ENCODE data around the gene MTF1. TPM values are rescaled to one million over a fixed set of nuclear protein-coding genes. Genes with fewer than 3 reads are reported as not detected.
A peak's percentile ranks its signal among the peaks of the same experiment; 100 is the strongest.

Gene MTF1
- total and polyA plus RNA-seq, 2 experiments from 2014 or later = 2.1 to 14.4 TPM

DNA sequence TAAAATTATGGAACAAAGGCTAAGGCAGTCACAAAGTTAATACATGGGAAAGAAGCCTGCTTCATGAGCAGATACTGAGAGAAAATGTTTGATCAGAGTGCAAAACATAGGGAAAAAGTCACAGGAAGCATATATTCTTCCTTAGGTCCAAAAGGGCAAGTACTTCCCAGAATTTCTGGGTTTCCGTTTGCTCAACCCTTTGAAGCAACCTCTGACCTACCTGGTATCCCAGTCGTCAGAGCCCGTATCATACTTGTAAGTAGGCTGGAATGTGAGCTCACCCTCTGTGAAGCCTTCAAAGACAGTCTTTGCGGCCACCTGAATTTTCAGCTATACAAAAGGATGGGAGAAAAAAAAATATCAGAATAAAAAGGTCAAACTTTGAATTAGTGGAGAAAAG lies 20.5 kb upstream of the MTF1 start:
- Histone ChIP-seq H3K36me3 (ENCODE audit: low read depth) (peaks cover 67% of the 10 kb centered on the region), H3K4me2 (ENCODE audit: unreplicated experiment) (no peak overlapping the region), H2AFZ (no peak overlapping the region), H4K20me1 (ENCODE audit: insufficient read depth) (no peaks in the 10 kb centered on the region), H3K79me2 (ENCODE audit: insufficient read depth) (no peaks in the 10 kb centered on the region), H3K9me3 (ENCODE audit: low read depth) (no peaks in the 10 kb centered on the region), H3K4me3 (no peak overlapping the region), H3K9me2 (ENCODE audit: insufficient read depth) (no peaks in the 10 kb centered on the region), H3F3A (ENCODE audit: insufficient read depth) (no peaks in the 10 kb centered on the region; the same call in 1 of the 2 replicates), H3K27ac (no peak overlapping the region), H3K27me3 (replicated peaks; ENCODE audit: insufficient read depth) (no peaks in the 10 kb centered on the region), H3K9ac (no peak overlapping the region), H3K4me1 (ENCODE audit: insufficient read depth) (no peaks in the 10 kb centered on the region)
- DNase-seq = no peak
- TF ChIP-seq EZH2phosphoT487 (IDR thresholded peaks at IDR 0.05; ENCODE audit: insufficient read depth, low read depth) = no peak
- no peak for TF ChIP-seq EZH2 (IDR thresholded peaks at IDR 0.05; ENCODE audit: insufficient read depth, poor library complexity, severe bottlenecking)
- 97 to 98% methylated on average over 4 of the region's 4 CpGs for WGBS, 2 experiments (ENCODE audit: low coverage in 1 of 2, low lambda C conversion rate in 2 of 2, missing lambda C conversion rate in 2 of 2)
- in situ Hi-C loops (cut with MboI) = no loop called here

DNA sequence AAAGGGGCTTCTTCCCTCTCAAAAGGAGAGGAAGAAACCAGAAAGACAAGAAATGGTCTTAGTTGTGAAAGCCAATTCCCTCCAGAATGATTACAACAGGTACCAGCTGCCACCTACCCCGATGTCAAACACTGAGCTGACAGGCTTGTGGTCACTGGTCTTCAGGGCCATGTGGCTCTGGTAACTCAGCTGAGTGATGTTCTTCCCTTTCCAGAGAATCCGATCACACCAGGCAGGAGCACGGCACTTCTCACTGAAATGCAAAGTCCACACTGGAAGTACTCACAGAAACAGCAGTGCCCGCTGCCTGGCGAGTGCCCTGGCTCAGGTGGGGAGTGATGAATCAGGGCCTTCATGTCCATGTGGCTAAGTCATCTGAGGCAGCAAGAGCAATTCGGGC lies 18.7 kb upstream of the MTF1 start:
- no peaks in the 10 kb centered on the region; the same call in 1 of the 2 replicates for H3F3A ChIP-seq (ENCODE audit: insufficient read depth)
- 89 to 91% methylated on average over 6 of the region's 6 CpGs for WGBS, 2 experiments (ENCODE audit: low coverage in 1 of 2, low lambda C conversion rate in 2 of 2, missing lambda C conversion rate in 2 of 2)
- H4K20me1 ChIP-seq (ENCODE audit: insufficient read depth) = no peaks in the 10 kb centered on the region

DNA sequence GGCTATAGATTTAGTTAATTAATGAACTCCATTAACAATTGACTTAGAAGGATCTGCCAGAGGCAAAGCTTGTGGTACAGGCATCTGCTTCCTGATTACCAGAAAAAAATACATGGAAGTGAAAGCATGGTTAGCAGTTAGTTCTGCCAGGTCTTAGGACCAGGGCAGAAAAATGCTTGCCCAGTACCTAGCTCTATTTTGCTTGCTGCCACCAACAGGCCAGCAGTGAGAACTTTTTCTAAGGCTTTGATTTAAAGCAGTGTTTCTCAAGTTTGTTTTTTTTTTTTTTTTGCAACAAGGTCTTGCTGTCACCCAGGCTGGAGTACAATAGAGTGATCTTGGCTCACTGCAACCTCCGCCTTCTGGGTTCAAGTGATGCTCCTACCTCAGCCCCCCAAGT lies 16.4 kb upstream of the MTF1 start:
- Histone ChIP-seq H3K4me1 (ENCODE audit: insufficient read depth) (no peaks in the 10 kb centered on the region), H3K9me3 (ENCODE audit: low read depth) (no peaks in the 10 kb centered on the region), H3K9ac (no peak overlapping the region), H3K4me3 (no peak overlapping the region), H3K79me2 (ENCODE audit: insufficient read depth) (no peaks in the 10 kb centered on the region), H3F3A (ENCODE audit: insufficient read depth) (no peaks in the 10 kb centered on the region; the same call in 1 of the 2 replicates), H3K27me3 (replicated peaks; ENCODE audit: insufficient read depth) (no peaks in the 10 kb centered on the region), H3K27ac (no peak overlapping the region), H3K4me2 (ENCODE audit: unreplicated experiment) (no peak overlapping the region), H3K9me2 (ENCODE audit: insufficient read depth) (no peaks in the 10 kb centered on the region), H2AFZ (no peak overlapping the region), H4K20me1 (ENCODE audit: insufficient read depth) (no peaks in the 10 kb centered on the region), H3K36me3 (ENCODE audit: low read depth) (peaks cover 41% of the 10 kb centered on the region)
- WGBS, 2 experiments (ENCODE audit: low coverage in 1 of 2, low lambda C conversion rate in 2 of 2, missing lambda C conversion rate in 2 of 2) = 93 to 100% methylated on average over 1 of the region's 1 CpG
- in situ Hi-C loops (cut with MboI) = no loop called here
- TF ChIP-seq EZH2phosphoT487 (IDR thresholded peaks at IDR 0.05; ENCODE audit: insufficient read depth, low read depth) (no peak), EZH2 (IDR thresholded peaks at IDR 0.05; ENCODE audit: insufficient read depth, poor library complexity, severe bottlenecking) (no peak)
- DNase-seq = peak; percentile 39

More for the DNA sequence above, 18.7 kb upstream of the MTF1 start:
- Histone ChIP-seq H2AFZ (no peak overlapping the region), H3K79me2 (ENCODE audit: insufficient read depth) (no peaks in the 10 kb centered on the region), H3K27ac (no peak overlapping the region), H3K4me1 (ENCODE audit: insufficient read depth) (no peaks in the 10 kb centered on the region), H3K9ac (no peak overlapping the region), H3K9me2 (ENCODE audit: insufficient read depth) (no peaks in the 10 kb centered on the region), H3K4me2 (ENCODE audit: unreplicated experiment) (no peak overlapping the region), H3K9me3 (ENCODE audit: low read depth) (no peaks in the 10 kb centered on the region), H3K36me3 (ENCODE audit: low read depth) (peaks cover 57% of the 10 kb centered on the region), H3K27me3 (replicated peaks; ENCODE audit: insufficient read depth) (no peaks in the 10 kb centered on the region), H3K4me3 (no peak overlapping the region)
- TF ChIP-seq EZH2 (IDR thresholded peaks at IDR 0.05; ENCODE audit: insufficient read depth, poor library complexity, severe bottlenecking) (no peak), EZH2phosphoT487 (IDR thresholded peaks at IDR 0.05; ENCODE audit: insufficient read depth, low read depth) (no peak)
- no peak for DNase-seq
- in situ Hi-C loops (cut with MboI) = no loop called here

GRCh38 chr1:37872692-37873091 lies 13.3 kb upstream of the MTF1 start:
- Histone ChIP-seq H3K9me2 (ENCODE audit: insufficient read depth) (no peaks in the 10 kb centered on the region), H4K20me1 (ENCODE audit: insufficient read depth) (no peaks in the 10 kb centered on the region), H3K36me3 (ENCODE audit: low read depth) (peaks cover 39% of the 10 kb centered on the region), H3K9me3 (ENCODE audit: low read depth) (no peaks in the 10 kb centered on the region), H3K27me3 (replicated peaks; ENCODE audit: insufficient read depth) (no peaks in the 10 kb centered on the region), H3K9ac (no peak overlapping the region), H3K27ac (no peak overlapping the region), H3K4me1 (ENCODE audit: insufficient read depth) (no peaks in the 10 kb centered on the region), H3K4me3 (no peak overlapping the region), H3K79me2 (ENCODE audit: insufficient read depth) (no peaks in the 10 kb centered on the region), H3K4me2 (ENCODE audit: unreplicated experiment) (no peak overlapping the region), H3F3A (ENCODE audit: insufficient read depth) (no peaks in the 10 kb centered on the region; the same call in 1 of the 2 replicates), H2AFZ (no peak overlapping the region)
- no peak for DNase-seq
- WGBS, 2 experiments (ENCODE audit: low coverage in 1 of 2, low lambda C conversion rate in 2 of 2, missing lambda C conversion rate in 2 of 2) = 95 to 100% methylated on average over 1 of the region's 1 CpG
- in situ Hi-C loops (cut with MboI) = no loop called here
- TF ChIP-seq EZH2phosphoT487 (IDR thresholded peaks at IDR 0.05; ENCODE audit: insufficient read depth, low read depth) (no peak), EZH2 (IDR thresholded peaks at IDR 0.05; ENCODE audit: insufficient read depth, poor library complexity, severe bottlenecking) (no peak)

- TF ChIP-seq EZH2 (IDR thresholded peaks at IDR 0.05; ENCODE audit: insufficient read depth, poor library complexity, severe bottlenecking) = no peak
- H4K20me1 ChIP-seq (ENCODE audit: insufficient read depth) = no peaks in the 10 kb centered on the region
- H3K27ac ChIP-seq = no peak overlapping the region
- H3K9me2 ChIP-seq (ENCODE audit: insufficient read depth) = no peaks in the 10 kb centered on the region
- H3K9me3 ChIP-seq (ENCODE audit: low read depth) = no peaks in the 10 kb centered on the region
- no peaks in the 10 kb centered on the region; the same call in 1 of the 2 replicates for H3K4me1 ChIP-seq (ENCODE audit: insufficient read depth)
- H3K79me2 ChIP-seq (ENCODE audit: insufficient read depth) = no peaks in the 10 kb centered on the region
- no peak overlapping the region for H3K4me3 ChIP-seq
- in situ Hi-C loops (cut with MboI) = no loop called here
- 100% methylated on average over 2 of the region's 2 CpGs for WGBS, 2 experiments (ENCODE audit: low coverage in 1 of 2, low lambda C conversion rate in 2 of 2, missing lambda C conversion rate in 2 of 2)
- no peak overlapping the region for H3K9ac ChIP-seq
- H2AFZ ChIP-seq = no peak overlapping the region
- no peak overlapping the region for H3K4me2 ChIP-seq (ENCODE audit: unreplicated experiment)
- no peak for DNase-seq
- no peaks in the 10 kb centered on the region for H3K27me3 ChIP-seq (replicated peaks; ENCODE audit: insufficient read depth)
- H3K36me3 ChIP-seq (ENCODE audit: low read depth) = peaks cover 43% of the 10 kb centered on the region; the same call in 1 of the 2 replicates
- peaks cover 7% of the 10 kb centered on the region; the same call in 1 of the 2 replicates for H3F3A ChIP-seq (ENCODE audit: insufficient read depth)
Observed at GRCh38 chr1:37868466-37868865, 9.1 kb upstream of the MTF1 start.

All from GM23248 (cell line).